Kidney (tissue), 14 donors: ENCODE data around the gene TUBE1. TPM values are rescaled to one million over a fixed set of nuclear protein-coding genes. Genes with fewer than 3 reads are reported as not detected.

Experiments
- DNase-seq, 5 donors: peaks; one replicate each; pipeline ENCODE4 v3.0.0-alpha.2; 2013 to 2020
- FAIRE-seq: peaks from 2 replicates; lab custom pipeline; 2012; peaks lifted over from hg19 to GRCh38; lab: Jason Lieb, UNC
- H3K27ac ChIP-seq, 2 donors: one replicate each; pipeline ENCODE4 v1.7.0; 2013; ENCODE audit warnings: low read depth in 2 of 2, low read length in 2 of 2, inconsistent platforms in 1 of 2
- H3K27me3 ChIP-seq: one replicate; pipeline ENCODE4 v1.7.1; 2013; ENCODE audit warnings: low read length, inconsistent platforms; ENCODE audit not compliant: control insufficient read depth, insufficient read depth
- H3K36me3 ChIP-seq, 3 donors: one replicate each; pipeline versions ENCODE4 v1.7.0 to v1.7.1; 2013; ENCODE audit warnings: low read length in 3 of 3, control low read depth in 1 of 3, inconsistent platforms in 1 of 3; ENCODE audit not compliant: insufficient read depth in 3 of 3, control insufficient read depth in 2 of 3
- H3K4me1 ChIP-seq, 3 donors: one replicate each; pipeline versions ENCODE4 v1.7.0 to v1.7.1; 2013; ENCODE audit warnings: low read length in 3 of 3, inconsistent platforms in 1 of 3, low read depth in 1 of 3; ENCODE audit not compliant: control insufficient read depth in 2 of 3, insufficient read depth in 2 of 3
- H3K4me3 ChIP-seq, 3 donors: one replicate each; pipeline versions ENCODE4 v1.7.0 to v1.8.1; 2013; ENCODE audit warnings: low read length in 3 of 3, control low read depth in 1 of 3, inconsistent platforms in 1 of 3
- H3K9ac ChIP-seq, 3 donors: one replicate each; pipeline versions ENCODE4 v1.7.0 to v1.7.1; 2013; ENCODE audit warnings: low read length in 3 of 3, control low read depth in 1 of 3, inconsistent platforms in 1 of 3
- H3K9me3 ChIP-seq, 3 donors: one replicate each; pipeline versions ENCODE4 v1.7.0 to v1.7.1; 2013; ENCODE audit warnings: low read length in 3 of 3, control low read depth in 1 of 3, inconsistent platforms in 1 of 3; ENCODE audit not compliant: control insufficient read depth in 2 of 3, insufficient read depth in 1 of 3
- intact Hi-C: fragments of 100-400 bp; cut with DNase I; formaldehyde crosslinking; loops from one replicate; pipeline ENCODE4 v1.11.1; 2022
- polyA plus RNA-seq: library from polyadenylated mRNA; stranded (reverse); fragments of 350-450 nt; fragmentation: Illumina TruSeq; extraction: RNeasy Lipid Tissue Mini Kit (QIAGEN cat#74804); gene quantifications from one replicate; pipeline ENCODE4 v1.2.3, GENCODE V29; 2014; ENCODE audit warnings: low read depth, low replicate concordance; ENCODE audit not compliant: insufficient read depth
- total RNA-seq: library from RNA; stranded (reverse); fragmentation: NEBNext Ultra II Directional; extraction: Animal tissue kit (Norgen Biotek cat#: 25700); gene quantifications from one replicate; pipeline ENCODE4 v1.2.1, GENCODE V29; 2021
- TF ChIP-seq, protein P1 (sequence below): IDR thresholded peaks from 3 replicates; pipeline ENCODE4 v1.5.1; 2012; ENCODE audit warnings: mild to moderate bottlenecking, moderate library complexity, borderline replicate concordance; ENCODE audit not compliant: insufficient read depth; ENCODE audit errors: extremely low read depth
- donor health status: control.
- donor health status: control.
- donor health status: control.
- donor health status: control.
- donor health status: control.
- donor health status: DM: yes; HTN: yes; CAD: no.
- donor health status: Normal renal cell carcinoma (clear cell type).

TUBE1 gene
- total and polyA plus RNA-seq, 2 donors from 2014 or later, result 13.6 to 21.2 TPM

DNA sequence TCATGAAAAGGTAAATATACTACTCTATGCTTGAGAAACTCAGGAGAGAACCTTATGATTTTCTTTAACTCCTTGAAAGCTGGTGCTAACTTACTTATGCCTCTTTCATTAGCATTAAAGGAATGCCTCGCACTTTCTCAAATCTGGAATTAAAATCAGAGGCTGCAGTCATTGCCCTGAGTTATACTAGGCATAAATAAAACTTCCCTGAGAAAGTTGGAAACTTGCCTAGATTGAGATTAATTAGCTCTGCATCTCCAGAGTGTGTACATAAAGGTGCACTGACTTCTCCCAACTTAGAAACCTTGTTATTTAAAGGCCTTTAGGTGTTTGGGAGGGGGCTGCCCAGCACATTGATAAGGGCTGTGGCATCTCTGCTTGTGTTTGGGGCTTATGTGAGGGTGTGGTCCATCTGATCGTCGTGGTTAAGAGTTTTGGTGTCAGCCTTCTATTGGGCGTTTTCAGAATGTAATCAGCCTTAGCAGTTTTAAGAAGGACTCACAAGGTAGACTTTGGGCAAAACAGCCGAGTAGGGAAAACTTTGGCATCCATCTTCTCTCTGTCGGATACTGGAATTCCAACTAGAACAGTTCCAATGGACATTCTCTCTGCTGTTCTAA, 65.5 kb downstream of the TUBE1 start:
- H3K9ac ChIP-seq, result no peak overlapping the region
- peaks cover 3 to 4% (median 3%) of the 10 kb centered on the region in 3 donors for H3K4me1 ChIP-seq
- H3K36me3 ChIP-seq, result no peaks in the 10 kb centered on the region
- no peaks in the 10 kb centered on the region for H3K27me3 ChIP-seq
- no peak overlapping the region for H3K27ac ChIP-seq
- intact Hi-C loops, result no loop called here
- FAIRE-seq (no peak), DNase-seq (peak in 2 of 5 donors; percentile 44 to 56)
- TF ChIP-seq, protein P1, sequence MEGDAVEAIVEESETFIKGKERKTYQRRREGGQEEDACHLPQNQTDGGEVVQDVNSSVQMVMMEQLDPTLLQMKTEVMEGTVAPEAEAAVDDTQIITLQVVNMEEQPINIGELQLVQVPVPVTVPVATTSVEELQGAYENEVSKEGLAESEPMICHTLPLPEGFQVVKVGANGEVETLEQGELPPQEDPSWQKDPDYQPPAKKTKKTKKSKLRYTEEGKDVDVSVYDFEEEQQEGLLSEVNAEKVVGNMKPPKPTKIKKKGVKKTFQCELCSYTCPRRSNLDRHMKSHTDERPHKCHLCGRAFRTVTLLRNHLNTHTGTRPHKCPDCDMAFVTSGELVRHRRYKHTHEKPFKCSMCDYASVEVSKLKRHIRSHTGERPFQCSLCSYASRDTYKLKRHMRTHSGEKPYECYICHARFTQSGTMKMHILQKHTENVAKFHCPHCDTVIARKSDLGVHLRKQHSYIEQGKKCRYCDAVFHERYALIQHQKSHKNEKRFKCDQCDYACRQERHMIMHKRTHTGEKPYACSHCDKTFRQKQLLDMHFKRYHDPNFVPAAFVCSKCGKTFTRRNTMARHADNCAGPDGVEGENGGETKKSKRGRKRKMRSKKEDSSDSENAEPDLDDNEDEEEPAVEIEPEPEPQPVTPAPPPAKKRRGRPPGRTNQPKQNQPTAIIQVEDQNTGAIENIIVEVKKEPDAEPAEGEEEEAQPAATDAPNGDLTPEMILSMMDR, result no peak
- no peaks in the 10 kb centered on the region for H3K9me3 ChIP-seq
- no peak overlapping the region for H3K4me3 ChIP-seq

Other genes starting within 250 kb of the TUBE1 start
- 52.4 TPM for gene FYN, start 214.0 kb downstream of the TUBE1 start, total RNA-seq
- gene FYN, start 214.0 kb downstream of the TUBE1 start, polyA plus RNA-seq, result 34.5 TPM
- gene CCN6, start 33.4 kb downstream of the TUBE1 start, total RNA-seq, result 6.7 TPM
- 8.4 TPM for gene CCN6, start 33.4 kb downstream of the TUBE1 start, polyA plus RNA-seq
- 27.2 TPM for gene FAM229B, start 109 bp upstream of the TUBE1 start, total RNA-seq
- gene FAM229B, start 109 bp upstream of the TUBE1 start, polyA plus RNA-seq, result 77.1 TPM
- 20.7 TPM for gene LAMA4, start 167.1 kb upstream of the TUBE1 start, total RNA-seq
- gene LAMA4, start 167.1 kb upstream of the TUBE1 start, polyA plus RNA-seq, result 5.6 TPM